CD4-positive, alpha-beta T cell treated with Interleukin-15 for 4 hours (primary cell): ENCODE results near the gene PRKG1.

Experiments used
- DNase-seq: peaks from one replicate; pipeline ENCODE4 v3.0.0-alpha.2; 2020; ENCODE audit warnings: low spot score

PRKG1 gene

DNA sequence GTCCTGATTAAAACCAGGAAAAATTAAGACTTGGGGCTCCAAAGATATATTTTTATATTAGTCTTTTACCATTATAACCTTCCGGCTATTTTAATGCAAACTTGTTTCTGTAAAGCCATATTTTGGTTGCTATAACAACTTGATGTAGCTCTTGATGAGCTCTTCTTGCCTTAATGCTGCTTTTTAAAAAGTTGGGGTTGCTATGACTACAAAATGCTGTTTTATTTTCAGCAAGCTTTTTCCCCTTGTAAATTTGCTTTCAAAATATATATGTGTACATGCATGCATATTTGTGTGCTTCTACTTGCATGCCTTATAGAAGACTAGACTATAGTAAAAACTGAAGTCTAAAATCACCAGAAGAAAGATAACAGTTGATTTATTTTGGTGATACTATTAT is 525.4 kb downstream of the PRKG1 start:
- DNase-seq, result no peak

DNA sequence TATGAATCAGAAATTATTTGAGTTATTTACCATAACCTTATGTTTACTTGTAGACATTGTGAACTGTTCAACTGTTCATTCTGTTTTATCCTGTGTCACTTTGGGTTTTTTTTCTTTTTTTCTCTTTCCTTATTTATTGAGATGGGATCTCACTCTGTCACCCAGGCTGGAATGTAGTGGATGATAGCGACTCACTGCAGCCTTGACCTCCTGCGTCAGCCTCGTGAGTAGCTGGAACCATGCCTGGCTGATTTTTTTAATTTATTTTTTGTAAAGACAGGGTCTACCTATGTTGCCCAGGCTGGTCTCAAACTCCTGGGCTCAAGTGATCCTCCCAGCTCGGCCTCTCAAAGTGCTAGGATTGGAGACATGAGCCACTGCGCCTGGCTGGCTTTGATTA is 528.0 kb downstream of the PRKG1 start:
- no peak for DNase-seq

DNA sequence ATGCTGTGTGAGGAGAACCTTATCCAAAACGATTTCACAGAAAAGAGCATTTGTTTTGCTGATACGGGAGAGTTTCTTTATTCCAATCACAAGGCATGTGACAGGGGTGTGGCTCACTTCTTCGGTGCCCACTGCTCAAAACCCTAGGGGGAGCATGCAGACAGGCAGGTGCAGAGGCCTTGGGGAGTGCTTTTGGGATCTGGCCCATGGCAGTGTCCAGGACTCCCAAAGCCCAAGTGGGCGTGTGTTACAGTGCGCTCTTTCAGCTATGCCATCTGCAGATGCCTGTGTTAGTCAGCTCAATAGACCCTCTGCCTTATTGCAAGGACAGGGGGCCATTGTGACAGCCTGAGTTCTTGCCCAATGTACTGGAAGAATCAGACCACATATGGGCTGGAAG is 530.3 kb downstream of the PRKG1 start:
- no peak for DNase-seq

DNA sequence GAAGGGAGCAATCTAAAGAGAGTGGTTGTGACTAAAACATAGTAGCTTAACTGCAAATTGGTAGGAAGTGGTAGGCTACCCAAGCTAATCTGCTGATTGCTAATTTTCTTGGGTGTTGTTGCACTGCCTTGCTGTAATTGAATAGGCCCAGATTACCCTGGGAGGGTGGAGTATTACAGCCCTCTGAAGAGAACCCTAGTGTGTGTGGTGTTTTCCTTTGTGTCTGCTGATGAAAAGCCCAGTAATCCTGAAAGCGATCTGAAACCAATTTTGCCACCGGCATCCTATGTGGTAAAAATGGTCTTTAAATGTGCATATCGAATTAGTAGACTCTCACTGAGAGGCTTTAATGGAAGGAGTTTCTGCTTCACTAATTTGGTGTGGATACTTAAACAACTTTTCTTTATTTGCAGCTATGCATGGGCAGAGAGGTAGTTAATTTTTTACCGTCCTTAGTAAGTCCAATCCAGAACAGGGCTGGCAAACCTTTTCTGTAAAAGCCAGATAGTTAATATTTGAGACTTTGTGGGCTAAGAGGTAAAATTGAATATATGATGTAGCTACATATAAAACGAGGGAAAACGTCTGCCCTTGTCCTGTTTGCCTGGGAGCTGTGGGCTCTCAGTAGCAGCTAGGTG is 532.7 kb downstream of the PRKG1 start:
- DNase-seq, result no peak

DNA sequence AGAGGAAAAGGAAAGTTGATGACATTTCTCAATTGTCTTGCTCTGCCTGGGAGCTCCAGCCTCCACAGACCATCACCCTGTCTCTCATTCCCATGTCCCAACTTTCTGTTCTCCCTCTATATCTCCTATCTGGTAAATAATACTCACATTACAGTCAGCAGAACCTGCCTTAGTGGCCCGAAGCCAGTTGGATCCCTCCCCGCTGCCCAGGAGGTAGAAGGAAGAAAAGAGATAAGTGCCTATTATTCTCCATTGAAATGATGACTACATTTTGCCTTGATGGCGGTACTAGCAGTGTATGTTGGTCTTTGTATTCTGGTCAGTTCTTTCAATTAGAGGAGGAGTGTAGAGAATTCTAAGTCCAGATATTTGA is 533.2 kb downstream of the PRKG1 start:
- no peak for DNase-seq

DNA sequence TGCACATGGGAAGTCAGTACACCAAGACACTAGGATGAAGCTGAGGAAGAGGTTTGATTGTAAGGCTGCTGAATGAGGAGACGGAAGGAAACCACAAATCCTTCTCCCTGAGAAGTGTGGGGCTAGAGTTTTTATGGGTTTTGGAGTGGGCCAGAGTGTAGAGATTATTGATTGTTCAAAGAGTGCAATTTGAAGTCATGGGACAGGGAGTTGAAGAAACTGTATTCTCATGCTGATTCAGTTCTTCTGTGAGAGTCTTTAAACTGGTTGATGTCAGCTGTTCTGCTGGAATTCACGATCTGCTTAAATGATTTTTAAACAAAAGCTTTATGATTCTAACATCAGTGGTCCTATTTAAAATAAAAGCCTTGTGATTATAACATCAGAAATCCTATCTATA is 533.9 kb downstream of the PRKG1 start:
- no peak for DNase-seq

DNA sequence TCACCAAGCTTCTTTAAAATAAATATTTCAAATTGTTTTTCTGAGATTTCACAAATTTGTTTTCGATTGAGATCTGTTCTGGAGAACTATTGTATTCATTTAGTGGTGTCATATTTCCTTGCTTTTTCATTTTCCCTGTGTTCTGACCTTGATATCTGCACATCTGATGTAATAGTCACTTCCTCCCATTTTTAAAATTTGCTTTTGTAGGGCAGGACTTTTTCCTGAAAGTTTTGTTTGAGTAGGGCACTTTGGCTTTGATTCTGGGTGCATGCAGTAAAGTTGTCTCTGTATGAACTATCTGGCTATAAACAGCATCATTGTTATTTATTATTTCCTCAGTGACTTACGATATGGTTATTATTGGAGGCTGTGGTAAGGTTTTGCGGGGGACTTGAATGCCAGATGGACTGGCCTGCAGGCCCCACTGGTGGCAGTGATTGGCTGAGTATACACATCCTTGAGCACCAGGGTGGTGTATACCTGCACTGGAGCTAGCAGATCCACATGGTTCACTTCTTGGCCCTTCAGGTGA is 541.5 kb downstream of the PRKG1 start:
- no peak for DNase-seq

DNA sequence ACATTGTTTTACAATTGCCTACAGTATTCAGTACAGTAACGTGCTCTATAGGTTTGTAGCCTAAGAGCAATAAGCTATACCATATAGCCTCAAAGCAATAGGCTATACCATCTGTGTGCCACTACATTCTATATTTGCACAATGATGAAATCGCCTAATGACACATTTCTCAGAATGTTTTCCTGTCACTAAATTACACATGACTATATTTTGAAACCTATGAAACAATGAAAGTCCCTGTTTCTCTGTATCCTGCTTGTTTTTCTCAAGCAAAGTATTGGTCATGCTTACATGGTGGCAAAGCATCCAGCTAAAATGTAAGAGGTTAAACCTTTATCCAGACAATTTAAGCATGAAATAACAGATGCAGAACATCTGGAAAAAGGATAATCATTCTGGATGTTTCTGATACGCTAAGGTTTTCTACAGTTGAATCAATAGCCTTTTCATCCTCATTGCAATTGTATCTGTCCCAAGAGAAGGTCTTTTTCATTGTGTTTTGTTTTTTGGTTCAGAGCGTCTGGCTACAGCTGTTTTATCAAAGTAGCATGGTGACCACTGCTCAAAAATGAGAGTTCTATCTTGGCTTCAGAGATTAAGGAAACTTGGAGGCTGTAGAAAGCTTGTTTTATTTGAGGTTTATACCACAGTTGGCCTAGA is 543.4 kb downstream of the PRKG1 start:
- no peak for DNase-seq

DNA sequence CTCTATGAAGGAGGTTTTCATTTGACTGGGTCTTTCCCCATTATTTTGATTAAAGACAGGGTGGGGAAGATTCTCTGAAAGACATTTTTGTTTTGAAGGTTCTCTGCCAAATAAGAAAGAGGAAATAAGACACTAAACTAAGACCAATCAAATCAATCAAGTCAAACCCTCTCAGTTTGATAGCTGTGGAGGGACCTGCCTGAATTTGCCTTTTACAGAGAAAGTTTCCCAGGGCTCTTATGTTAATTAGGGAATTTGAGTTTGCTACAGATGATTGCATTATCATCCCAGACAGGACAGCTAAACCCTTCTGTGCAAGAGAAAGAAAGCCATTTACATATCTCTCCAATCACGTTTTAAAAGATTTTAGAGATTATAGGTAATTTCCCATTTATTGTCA is 545.1 kb downstream of the PRKG1 start:
- no peak for DNase-seq

DNA sequence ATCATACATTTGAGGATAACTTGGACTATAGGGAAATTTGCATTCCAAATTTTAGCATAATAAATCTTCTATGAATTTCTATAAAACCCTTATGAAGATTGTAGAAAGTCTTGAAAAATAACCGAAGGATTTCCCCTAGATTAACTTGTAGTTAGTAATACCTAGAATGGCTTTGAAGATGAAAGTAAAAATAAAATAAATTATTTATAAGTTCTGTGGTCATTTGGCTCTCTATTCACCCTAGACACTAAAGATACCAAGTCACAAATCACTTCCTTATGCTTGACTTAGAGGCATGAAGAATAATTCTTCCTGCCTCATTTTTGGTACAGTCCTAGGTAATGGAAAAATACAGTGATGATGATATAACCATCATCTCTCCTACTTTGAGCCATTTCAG is 545.8 kb downstream of the PRKG1 start:
- no peak for DNase-seq

DNA sequence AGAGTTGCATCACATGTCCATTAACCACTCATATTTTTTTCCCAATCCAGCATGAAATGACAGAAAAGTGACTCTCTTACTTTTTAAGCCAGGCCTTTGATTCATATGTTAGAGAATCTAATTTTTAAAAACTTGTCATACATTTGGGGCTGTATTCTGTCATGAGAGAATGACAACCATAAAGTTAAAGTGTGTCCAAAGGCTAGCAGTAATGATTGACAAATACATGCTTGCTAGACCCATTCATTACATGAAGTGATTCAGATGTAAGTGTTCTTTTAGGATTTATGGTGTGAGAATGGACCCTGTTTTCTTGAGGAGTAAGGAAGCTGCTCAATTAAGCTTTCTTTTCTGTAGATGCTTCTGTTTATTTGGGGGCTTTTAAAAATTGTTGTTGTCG is 549.7 kb downstream of the PRKG1 start:
- DNase-seq, result no peak

DNA sequence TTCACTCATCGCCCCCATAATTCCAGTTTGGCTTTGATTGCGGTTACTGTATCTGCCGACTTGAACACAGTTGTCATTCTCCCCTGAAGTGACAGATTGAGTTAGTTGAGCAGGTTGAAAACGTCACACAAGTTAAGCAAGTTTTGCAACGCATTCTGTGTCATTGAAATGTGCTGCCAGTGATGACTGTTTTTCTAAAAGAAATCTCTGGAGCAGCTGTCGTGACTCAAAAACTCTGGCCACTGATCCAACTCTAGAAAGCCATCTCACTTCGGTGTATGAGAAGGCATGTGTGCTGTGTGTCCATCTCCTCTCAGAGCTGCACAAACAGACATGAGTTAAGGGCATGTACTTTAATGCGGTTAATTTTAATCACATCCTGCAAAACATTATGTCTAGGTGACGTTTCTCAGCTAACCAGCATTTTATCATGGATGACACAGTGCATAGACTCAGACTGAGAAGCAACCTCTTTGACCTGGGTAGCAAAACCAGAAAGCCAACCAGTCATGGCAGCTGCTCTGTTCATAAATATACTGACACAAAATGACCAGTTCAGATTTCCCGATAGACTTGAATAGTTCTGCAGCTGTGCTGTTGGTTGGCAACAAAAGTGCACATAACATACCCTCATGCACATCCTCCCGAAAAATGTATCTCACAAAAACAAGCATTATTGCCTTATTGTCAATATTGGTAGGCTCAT is 555.8 kb downstream of the PRKG1 start:
- no peak for DNase-seq

DNA sequence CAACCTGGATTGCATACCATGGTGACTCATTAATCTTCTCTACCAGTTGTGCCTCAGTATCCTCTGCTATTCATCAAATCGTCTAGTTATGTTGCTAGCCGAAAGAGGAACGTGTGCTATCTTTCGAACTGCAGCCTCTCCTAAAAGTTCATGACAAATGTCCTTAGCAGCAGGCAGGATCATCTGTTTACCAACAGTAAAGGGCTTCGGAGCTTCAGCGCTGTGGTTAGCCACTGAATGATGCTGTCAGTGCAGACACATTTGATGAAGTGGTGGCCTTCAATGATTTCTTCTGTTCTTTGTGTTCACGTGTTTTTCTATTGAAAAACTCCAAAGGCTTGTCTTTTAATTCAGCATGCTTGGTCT is 556.3 kb downstream of the PRKG1 start:
- no peak for DNase-seq

DNA sequence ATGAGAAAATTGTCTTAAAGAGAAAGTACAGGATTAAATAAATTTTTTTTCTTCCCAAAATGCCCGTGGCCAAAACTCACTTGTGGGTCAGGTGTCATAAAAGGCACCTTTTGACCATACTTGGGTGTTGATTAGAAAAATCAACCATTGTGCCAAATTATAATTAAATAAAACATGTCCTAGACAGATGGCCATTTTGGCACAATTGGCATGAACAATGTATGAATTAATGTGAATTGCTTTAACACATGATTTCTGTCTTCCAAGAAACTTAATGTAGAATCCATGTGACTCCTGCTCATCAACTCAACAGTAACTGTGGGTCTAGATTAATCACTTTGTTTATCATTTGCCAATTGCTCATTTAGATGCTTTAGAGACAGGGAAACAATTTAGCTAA is 561.1 kb downstream of the PRKG1 start:
- no peak for DNase-seq

DNA sequence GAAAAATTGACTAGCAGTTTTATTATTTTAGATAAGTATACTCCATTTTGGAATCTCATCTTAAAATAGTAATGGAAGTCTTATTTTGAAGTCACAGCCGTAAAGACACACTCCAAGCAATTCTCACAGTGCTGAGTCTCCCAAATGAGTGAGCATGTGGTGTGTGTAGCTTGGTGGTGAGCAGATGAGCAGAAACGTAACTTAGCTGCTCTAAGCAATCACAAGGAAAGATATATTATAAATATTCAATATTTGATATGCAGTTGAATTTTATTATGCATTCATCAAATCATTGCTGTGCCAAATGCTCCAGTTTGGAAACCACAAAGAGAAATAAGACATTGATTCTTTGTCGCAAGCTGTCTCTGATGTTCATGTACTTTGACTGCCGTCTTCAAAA is 563.9 kb downstream of the PRKG1 start:
- no peak for DNase-seq

DNA sequence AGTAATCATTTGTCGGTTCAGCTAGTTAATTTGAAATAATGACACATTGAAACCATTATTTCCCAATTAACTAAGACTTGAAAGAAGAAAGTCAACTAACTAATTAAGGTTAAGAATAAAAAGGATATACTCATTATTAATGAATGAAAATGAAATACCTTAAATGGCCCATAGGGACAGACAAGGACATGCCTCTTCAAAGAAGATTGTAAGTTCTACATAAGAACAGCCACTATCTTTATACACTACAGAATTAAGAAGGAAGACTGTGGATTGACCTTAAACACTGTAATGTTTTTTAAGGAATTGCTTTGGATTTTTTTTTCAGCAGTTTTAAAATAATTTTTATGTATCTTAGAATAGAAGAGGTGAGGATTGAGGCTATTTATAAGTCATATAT is 564.5 kb downstream of the PRKG1 start:
- DNase-seq, result no peak

DNA sequence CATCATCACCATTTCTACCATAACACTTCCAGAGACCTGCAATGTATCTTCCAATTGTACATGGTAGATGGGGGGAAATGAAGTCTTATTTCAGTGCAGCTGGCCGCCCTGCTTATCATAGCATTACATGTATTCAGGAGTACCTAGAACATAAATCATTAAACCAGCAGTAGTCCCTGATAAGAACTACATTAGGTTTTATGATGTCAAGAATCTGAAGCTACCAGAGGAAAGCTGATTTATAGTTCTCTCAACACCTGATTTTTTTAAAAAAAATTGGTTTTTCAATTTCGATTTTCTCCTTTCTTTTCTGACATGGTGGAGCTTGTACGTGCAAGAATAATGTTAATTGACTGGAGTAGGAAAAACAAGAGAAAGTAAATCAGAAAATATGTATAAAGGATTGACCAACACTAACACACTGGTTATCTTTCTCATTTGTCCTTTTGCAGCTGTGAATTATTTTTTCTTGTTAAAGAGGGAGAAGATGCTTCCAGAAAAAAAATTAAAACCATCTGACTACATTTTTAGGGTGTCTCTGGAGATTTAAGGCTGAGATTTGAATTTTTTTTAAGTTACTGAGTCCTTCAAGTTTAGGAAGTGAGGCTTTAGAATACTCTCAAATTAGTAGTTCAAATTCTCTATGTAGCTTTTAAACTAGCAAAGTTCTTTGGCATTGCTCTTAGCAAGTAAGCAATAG is 566.0 kb downstream of the PRKG1 start:
- DNase-seq, result no peak

DNA sequence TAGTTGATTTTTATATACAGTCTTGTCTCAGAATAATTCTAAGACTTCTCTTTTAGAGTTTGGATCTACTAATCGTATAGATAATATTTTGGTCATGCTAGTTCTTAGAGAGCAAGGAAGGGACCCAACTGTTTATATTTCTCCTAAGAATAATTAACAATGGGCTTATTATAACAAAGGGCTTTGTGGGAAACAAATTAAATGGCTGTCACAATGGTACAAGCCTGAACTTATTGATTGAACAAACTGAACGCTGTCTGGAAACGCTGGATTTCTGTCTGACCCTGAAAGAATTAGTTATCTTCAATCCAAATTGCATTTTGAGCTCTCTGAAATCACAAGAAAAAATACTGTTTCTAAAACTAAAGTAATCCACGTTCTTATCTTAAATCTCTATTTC is 568.3 kb downstream of the PRKG1 start:
- DNase-seq, result no peak

DNA sequence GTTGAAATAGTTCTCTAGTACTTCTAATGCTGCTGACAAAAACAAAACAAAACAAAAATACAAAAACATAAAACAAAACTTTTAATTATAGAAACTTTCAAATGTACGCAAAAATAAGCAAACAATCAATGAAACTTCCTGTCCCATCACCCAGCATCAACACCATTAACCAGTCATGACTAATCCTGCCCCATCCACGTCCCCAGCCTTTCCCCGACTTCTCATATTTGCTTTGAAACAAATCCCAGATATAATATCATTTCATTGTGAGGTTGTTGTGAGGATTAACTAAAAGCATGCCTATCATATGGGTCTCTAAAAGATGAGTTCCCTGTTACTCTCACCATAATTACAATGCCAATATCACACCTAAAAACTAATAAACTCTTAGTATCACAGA is 569.4 kb downstream of the PRKG1 start:
- no peak for DNase-seq

DNA sequence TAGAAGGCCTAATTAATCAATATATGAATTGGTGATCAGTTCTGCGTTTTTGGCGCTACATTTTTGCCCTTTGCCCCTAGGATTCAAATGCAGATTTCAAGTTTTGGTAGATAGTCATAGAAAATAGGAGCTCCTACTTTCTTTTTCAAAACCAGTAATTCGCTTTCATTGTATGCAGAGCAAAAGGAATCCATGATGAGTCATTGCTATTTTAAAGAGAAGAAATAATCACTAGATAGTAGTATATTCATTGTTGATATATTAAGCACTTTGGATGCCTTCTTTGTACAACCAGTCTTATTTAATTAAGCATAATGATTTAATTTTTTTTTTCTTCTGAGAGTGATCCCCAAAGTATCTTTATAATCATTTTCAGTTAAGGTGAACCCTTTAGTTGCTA is 574.8 kb downstream of the PRKG1 start:
- DNase-seq, result no peak

DNA sequence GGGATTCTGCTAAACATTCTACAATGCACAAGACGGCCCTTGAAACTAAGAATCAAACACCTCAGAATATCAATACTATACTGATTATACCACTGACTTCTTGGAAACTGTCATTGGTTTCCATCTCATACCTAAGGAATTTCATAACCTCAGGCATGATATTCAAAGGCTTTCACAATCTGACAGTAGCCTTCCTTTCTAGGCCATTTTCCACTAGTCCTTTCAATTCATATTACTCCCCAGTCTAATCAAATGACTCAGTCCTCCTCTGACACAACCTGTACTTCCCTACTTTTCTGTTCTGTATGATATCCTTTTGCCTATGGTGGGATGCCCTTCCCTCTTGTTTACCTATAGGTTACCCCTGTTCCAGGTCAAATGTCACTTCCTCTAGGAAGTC is 576.8 kb downstream of the PRKG1 start:
- no peak for DNase-seq

DNA sequence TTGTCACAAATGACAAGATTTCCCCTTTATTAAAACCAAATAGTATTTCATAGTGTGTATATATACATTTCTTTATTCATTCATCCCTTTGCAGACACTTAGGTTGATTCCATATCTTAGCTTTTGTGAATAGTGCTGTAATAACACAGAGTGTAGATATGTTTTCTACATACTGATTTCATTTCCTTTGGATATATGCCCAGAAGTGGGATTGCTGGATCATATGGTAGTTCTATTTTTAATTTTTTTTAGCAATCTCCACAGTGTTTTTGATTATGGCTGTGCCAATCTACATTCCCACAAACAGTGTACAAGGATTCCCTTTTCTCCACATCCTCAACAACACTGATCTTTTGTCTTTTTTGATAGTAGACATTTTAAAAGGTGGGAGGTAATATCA is 578.7 kb downstream of the PRKG1 start:
- DNase-seq, result no peak

DNA sequence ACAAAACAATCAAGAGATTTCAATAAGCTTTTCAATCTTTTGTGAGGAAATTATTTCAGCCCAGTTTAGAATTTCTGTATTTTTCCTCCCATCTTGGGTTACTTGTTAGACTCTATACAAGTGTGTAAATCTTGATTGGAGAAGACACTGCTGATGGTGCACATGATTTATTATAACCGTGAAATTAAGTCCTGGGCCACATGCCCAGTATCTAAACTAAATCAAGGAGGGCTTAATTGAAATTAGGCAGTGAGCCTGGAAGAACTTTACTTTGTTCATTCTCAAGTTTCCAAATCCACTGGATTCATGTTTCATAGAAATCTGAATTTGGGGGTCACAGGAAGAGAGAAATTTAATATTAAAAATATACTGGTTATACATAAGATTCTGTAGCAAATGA is 580.6 kb downstream of the PRKG1 start:
- DNase-seq, result no peak
